Nephron progenitor cell (in vitro differentiated cells): ENCODE data around the gene STAB1.

ENCODE experiments used
- DNase-seq: peaks from one replicate; pipeline ENCODE4 v3.0.0; 2021
- H3K27ac Mint-ChIP-seq: 2 replicates; pipeline ENCODE4 v1.8.0; 2021; ENCODE audit warnings: mild to moderate bottlenecking, moderate library complexity, mixed read lengths
- H3K27me3 Mint-ChIP-seq: 2 replicates; pipeline ENCODE4 v1.8.0; 2021; ENCODE audit warnings: mild to moderate bottlenecking, low read depth, mixed read lengths; ENCODE audit not compliant: poor library complexity
- H3K36me3 Mint-ChIP-seq: 2 replicates; pipeline ENCODE4 v1.8.0; 2021; ENCODE audit warnings: low read depth, mixed read lengths
- H3K4me1 Mint-ChIP-seq: 2 replicates; pipeline ENCODE4 v1.8.0; 2021; ENCODE audit warnings: mixed read lengths
- H3K4me3 Mint-ChIP-seq: 2 replicates; pipeline ENCODE4 v1.8.0; 2021; ENCODE audit warnings: mild to moderate bottlenecking, moderate library complexity, mixed read lengths
- H3K9me3 Mint-ChIP-seq: 2 replicates; pipeline ENCODE4 v1.8.0; 2021; ENCODE audit warnings: mild to moderate bottlenecking, moderate library complexity, mixed read lengths
- TF ChIP-seq, protein P1 (sequence below): fragments of 200-600 bp; sonication (generic); IDR thresholded peaks from 2 replicates; pipeline ENCODE4 v1.5.0; 2021; ENCODE audit warnings: antibody characterized with exemption

The STAB1 gene

DNA sequence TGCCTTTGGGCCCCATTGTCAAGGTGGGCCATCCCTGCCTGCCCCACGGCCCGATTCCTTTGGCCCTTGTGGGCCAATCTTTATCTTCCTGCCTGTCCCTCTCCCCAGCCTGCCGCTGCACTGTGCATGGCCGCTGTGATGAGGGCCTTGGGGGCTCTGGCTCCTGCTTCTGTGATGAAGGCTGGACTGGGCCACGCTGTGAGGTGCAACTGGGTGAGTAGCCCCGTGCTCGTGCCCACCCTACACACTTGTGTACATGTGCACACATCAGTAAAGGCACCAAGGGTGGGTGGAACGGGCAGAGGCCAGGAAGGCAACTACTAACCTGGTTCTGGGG is 26.3 kb downstream of the STAB1 start:
- no peak for DNase-seq
- peaks cover 7% of the 10 kb centered on the region for H3K27me3 Mint-ChIP-seq
- H3K27ac Mint-ChIP-seq, result no peak overlapping the region
- H3K9me3 Mint-ChIP-seq, result no peaks in the 10 kb centered on the region
- H3K36me3 Mint-ChIP-seq, result peaks cover 18% of the 10 kb centered on the region
- H3K4me3 Mint-ChIP-seq, result no peak overlapping the region
- TF ChIP-seq, protein P1, sequence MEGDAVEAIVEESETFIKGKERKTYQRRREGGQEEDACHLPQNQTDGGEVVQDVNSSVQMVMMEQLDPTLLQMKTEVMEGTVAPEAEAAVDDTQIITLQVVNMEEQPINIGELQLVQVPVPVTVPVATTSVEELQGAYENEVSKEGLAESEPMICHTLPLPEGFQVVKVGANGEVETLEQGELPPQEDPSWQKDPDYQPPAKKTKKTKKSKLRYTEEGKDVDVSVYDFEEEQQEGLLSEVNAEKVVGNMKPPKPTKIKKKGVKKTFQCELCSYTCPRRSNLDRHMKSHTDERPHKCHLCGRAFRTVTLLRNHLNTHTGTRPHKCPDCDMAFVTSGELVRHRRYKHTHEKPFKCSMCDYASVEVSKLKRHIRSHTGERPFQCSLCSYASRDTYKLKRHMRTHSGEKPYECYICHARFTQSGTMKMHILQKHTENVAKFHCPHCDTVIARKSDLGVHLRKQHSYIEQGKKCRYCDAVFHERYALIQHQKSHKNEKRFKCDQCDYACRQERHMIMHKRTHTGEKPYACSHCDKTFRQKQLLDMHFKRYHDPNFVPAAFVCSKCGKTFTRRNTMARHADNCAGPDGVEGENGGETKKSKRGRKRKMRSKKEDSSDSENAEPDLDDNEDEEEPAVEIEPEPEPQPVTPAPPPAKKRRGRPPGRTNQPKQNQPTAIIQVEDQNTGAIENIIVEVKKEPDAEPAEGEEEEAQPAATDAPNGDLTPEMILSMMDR, result no peak
- peaks cover 9% of the 10 kb centered on the region for H3K4me1 Mint-ChIP-seq

GRCh38 chr3:52521881-52522650 is 26.9 kb downstream of the STAB1 start:
- Mint-ChIP-seq H3K9me3 (no peaks in the 10 kb centered on the region), H3K4me1 (peaks cover 15% of the 10 kb centered on the region), H3K4me3 (no peak overlapping the region), H3K27me3 (peaks cover 7% of the 10 kb centered on the region), H3K27ac (no peak overlapping the region), H3K36me3 (peaks cover 21% of the 10 kb centered on the region)
- TF ChIP-seq, protein P1, result no peak
- no peak for DNase-seq

DNA sequence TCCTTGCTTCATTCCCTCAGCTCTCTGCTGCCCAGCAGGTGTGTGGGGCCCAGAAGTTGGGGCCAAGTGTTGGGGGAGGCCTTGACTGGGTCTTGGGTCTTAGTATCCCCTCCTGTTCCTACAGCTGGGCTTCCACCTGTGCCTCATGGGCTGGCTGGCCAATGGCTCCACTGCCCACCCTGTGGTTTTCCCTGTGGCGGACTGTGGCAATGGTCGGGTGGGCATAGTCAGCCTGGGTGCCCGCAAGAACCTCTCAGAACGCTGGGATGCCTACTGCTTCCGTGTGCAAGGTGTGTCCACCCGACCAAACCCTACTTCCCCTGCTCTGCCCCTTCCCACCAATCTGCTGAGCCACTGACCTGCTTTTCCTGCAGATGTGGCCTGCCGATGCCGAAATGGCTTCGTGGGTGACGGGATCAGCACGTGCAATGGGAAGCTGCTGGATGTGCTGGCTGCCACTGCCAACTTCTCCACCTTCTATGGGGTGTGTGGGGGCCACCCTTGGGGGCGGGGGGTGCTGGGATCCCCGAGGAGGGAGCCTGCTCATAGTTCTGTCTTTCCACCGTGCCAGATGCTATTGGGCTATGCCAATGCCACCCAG is 27.6 kb downstream of the STAB1 start:
- Mint-ChIP-seq H3K27me3 (peaks cover 7% of the 10 kb centered on the region), H3K4me1 (peaks cover 22% of the 10 kb centered on the region), H3K36me3 (peaks cover 23% of the 10 kb centered on the region), H3K27ac (no peak overlapping the region), H3K4me3 (no peak overlapping the region), H3K9me3 (no peaks in the 10 kb centered on the region)
- DNase-seq, result no peak
- TF ChIP-seq, protein P1, result no peak

DNA sequence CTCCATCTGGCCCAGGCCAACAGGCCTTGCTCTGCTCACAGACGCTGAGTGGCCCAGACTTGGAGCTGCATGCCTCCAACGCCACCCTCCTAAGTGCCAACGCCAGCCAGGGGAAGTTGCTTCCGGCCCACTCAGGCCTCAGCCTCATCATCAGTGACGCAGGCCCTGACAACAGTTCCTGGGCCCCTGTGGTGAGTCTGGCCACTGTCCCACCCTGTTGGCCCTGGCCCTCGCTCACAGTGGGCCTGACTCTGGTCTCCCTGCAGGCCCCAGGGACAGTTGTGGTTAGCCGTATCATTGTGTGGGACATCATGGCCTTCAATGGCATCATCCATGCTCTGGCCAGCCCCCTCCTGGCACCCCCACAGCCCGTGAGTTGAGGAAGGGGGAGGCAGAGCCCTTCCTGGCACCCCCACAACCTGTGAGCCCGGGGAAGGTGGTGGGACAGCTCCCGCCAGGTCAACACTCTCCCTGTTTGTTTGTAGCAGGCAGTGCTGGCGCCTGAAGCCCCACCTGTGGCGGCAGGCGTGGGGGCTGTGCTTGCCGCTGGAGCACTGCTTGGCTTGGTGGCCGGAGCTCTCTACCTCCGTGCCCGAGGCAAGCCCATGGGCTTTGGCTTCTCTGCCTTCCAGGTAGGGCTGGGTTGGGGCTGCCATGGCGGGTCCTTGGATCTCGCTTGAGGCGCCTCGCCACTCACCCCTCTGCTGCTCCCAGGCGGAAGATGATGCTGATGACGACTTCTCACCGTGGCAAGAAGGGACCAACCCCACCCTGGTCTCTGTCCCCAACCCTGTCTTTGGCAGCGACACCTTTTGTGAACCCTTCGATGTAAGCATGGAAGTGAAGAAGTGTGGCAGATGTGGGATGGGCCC is 28.5 kb downstream of the STAB1 start:
- Mint-ChIP-seq H3K4me1 (peaks cover 24% of the 10 kb centered on the region), H3K9me3 (no peaks in the 10 kb centered on the region), H3K27ac (peak overlapping the region; percentile 29), H3K4me3 (no peak overlapping the region), H3K36me3 (peaks cover 28% of the 10 kb centered on the region), H3K27me3 (no peaks in the 10 kb centered on the region)
- DNase-seq, result no peak
- TF ChIP-seq, protein P1, result no peak

DNA sequence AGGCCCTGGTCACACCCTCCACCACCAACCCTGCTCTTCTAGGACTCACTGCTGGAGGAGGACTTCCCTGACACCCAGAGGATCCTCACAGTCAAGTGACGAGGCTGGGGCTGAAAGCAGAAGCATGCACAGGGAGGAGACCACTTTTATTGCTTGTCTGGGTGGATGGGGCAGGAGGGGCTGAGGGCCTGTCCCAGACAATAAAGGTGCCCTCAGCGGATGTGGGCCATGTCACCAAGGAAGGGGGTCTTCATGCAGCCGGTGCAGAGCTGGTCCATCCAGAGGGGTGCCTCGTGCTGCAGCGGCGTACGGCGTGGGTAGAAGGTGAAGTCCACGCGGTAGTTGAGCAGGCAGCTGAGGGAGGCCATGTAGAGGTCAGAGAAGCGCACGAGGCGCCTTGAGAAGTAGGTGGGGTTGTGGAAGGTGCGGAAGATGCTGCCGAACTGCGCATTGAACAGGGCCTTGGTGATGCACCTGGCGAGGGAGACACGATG is 29.2 kb downstream of the STAB1 start:
- TF ChIP-seq, protein P1, result no peak
- Mint-ChIP-seq H3K27me3 (no peaks in the 10 kb centered on the region), H3K4me3 (no peak overlapping the region), H3K27ac (peak overlapping the region; percentile 29), H3K36me3 (peaks cover 32% of the 10 kb centered on the region), H3K4me1 (peaks cover 28% of the 10 kb centered on the region), H3K9me3 (no peaks in the 10 kb centered on the region)
- no peak for DNase-seq
